Suppressor macrophage treated with lipopolysaccharide for 4 hours (primary cell): ENCODE results near the gene GRM8.

ENCODE experiments used
- DNase-seq: peaks from one replicate; pipeline ENCODE4 v3.0.0-alpha.2; 2020

Gene GRM8

DNA sequence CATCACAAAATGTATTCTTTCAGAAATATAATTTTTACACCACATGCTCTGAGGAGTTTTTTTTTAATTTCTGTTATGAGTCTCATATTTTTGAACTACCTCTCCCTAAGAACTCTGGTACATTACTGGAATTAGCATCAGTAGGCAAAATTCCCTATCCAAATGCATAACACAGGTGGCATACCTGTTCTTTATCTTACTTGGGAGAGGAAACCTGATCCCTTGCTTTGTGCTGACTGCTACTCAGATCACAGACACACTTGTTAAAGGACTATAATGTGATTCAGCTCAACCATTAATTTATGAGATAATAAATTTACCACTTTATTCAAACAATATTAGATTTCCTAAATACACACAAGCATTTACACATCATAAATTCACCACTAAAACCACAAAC lies 617.2 kb downstream of the GRM8 start:
- DNase-seq: no peak

DNA sequence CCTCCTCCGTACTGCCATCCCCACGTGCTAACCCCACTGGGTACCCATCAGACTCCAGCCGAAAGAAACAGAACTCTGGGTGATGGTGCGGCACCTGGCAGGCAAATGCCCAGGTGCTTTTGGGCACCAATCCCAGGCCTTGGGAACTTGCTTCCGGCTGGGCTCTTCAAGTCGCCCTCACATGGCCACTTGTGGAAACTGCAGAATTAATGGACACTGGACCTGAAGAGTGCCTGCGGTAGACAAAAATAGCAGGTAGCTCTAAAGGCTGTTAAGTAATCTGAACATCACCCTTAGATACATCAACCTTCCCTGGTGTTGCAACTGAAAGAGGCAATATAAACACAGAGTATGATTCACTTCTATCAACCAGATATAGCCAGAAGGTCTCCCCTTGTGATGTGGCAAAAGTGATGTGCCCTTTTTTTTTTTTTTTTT lies 644.4 kb downstream of the GRM8 start:
- peak; percentile 1 for DNase-seq

GRCh38 chr7:126606331-126606730 lies 646.4 kb downstream of the GRM8 start:
- no peak for DNase-seq

DNA sequence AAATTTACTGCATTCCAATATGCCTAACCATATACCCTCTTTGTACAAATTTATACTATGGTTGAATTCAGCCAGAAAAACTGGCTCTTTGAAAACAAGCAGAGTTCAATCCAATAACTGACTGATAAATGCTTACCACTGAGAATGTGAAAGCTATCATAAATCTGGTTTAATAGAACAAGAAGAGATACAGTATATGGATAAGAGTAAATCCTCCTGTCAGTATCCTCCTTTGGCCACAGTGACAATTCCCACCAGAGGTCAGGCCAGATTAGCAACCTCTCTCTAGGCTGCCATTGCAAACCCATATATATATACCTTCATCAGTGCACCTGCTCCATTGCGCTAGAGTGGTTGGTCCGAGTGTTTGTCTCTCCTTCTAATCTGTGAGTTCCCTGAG lies 647.2 kb downstream of the GRM8 start:
- DNase-seq: no peak

- no peak for DNase-seq
Measured at GRCh38 chr7:126605056-126605455, 647.7 kb downstream of the GRM8 start.

GRCh38 chr7:126589068-126589684 lies 663.6 kb downstream of the GRM8 start:
- DNase-seq: no peak

DNA sequence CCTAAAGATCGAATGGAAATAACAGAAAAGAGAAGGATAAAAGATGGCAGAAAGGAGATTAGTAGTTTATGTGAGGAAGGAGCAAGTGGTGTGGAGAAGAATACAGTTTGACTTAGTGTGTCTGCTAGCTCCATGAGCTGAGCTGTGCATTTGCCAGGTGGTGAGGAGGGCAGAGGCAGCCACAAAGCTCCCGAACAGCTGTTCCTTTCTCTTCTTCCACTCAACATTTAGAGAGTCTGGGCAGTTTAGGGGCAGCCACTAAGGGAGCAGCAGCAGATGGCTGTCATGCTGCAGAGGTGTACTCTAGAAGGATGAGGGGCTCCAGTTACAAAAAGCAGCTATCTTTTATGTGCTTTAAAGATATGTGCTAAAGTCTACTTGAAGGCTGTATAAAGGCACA lies 674.4 kb downstream of the GRM8 start:
- no peak for DNase-seq

DNA sequence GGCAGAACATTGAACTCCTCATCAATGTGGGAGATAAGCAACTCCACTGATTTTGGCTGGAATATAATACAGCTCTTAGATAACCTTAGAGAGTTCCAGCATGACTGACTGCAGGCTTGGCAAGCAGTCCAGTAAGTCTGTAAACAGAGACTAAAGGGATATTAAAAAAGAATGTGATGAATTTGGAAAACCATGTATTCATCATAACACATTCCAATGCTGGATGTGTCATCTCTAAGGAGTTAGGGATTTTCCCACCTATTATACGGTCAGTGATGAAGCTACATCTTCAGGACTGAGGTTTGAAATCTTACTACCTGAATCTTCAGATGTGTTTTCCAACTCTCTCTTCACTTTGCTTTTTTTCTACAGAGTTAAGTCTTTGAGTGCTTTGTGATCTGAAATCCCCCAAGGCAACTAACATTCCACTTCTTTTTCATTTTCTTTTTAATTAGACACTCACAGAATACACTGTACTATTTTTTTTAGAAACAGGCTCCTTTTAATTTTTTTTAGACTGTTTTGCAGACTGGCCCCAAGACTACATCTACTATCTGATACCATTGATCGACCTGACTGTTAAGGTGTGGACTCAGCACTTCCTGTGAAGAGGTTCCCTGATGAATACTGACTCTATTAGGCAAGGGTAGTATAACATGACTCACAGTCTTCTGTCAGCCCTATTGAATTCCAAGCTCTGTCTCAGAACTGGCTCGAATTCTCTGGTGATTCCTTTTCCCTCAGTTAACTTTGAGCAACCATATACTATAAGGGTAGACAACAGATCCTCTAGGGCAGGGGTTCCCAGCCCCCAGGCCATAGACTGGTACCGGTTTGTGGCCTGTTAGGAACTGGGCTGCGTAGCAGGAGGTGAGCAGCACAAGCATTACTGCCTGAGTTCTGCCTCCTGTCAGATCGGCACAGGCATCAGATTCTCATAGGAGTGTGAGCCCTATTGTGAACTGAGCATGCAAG lies 678.2 kb downstream of the GRM8 start:
- no peak for DNase-seq

- DNase-seq: no peak
Measured at GRCh38 chr7:126570845-126571244, 681.9 kb downstream of the GRM8 start.

- no peak for DNase-seq
Measured at GRCh38 chr7:126569402-126569801, 683.3 kb downstream of the GRM8 start.

GRCh38 chr7:126557271-126557670 lies 695.5 kb downstream of the GRM8 start:
- DNase-seq: no peak

- no peak for DNase-seq
Measured at GRCh38 chr7:126541406-126541805, 711.3 kb downstream of the GRM8 start.

- DNase-seq: no peak
Measured at GRCh38 chr7:126535176-126535575, 717.6 kb downstream of the GRM8 start.

- no peak for DNase-seq
Measured at GRCh38 chr7:126533715-126534114, 719.0 kb downstream of the GRM8 start.

GRCh38 chr7:126529833-126530232 lies 722.9 kb downstream of the GRM8 start:
- no peak for DNase-seq

DNA sequence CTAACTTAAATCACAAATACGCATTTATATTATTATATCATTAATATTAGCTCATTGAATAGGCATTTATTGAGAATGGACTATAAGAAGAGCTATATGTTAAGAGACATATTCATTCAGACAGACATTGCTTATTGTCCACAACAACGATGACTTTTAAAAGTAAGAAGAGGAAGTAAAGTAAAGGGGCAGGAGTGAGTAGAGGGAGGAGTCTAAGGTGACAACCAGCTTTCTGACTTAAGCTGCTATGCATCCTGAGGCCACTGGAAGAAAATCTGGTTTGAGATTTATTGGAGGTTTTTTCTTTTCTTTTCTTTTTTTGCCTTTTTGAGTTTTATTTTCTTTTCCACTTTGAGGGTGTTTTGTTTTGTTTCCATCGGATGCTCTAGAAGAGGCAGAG lies 723.5 kb downstream of the GRM8 start:
- DNase-seq: no peak

DNA sequence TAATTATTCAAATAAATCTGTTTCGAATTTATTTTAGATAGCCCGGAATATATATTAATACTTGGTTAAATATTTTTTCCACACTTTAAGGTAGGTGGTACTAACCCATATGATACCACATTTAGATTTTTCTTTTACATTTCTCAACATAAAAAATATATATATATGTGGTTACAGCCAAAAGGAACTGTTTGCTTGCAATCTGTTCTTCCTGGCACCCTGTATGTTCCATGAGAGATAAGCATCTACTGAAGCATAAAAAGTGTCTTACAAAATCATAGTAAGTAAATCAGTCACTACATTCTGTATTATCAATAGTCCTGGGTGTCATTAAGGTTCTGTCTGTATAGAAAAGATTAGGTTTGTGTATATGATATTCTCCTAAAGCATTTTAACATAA lies 726.8 kb downstream of the GRM8 start:
- no peak for DNase-seq

DNA sequence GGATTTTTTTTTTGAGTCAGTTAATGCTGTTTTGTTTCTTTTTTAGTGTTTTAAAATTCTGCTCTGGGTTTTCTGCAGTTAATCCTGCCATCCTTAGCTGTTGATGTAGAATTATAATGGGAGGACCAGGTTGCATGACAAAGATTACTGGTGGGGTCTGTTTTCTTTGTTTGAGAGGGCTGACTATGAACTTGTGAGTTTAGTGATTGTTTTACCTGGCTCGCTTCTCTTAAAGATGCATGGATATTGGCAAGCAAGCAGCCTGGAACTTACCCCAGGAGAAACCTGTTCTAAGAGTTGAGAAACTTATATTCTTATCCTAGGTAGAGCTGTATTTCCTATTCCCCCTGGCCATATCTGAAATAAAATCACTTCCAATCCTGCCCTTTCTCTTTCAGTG lies 727.8 kb downstream of the GRM8 start:
- DNase-seq: no peak

GRCh38 chr7:126511046-126511445 lies 741.7 kb downstream of the GRM8 start:
- DNase-seq: no peak

DNA sequence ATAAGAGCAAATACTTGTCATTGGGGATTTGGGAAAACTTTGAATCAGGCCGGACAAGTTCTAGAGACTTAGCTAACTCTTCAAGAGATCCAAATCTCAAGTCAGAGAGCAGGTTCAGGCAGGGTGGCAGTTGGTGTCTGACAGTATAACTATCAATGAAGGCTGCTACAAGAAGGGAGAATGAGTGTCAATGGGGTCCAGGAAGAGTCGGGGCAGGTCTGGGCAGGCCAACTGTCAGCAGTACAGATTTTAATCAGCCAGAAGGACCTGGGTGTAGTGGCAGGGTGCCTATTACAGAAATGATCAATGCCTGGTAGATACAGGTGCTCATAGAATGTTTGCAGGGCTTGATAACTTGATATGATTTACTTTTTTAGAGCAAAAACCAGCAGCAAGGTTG lies 751.1 kb downstream of the GRM8 start:
- DNase-seq: no peak

DNA sequence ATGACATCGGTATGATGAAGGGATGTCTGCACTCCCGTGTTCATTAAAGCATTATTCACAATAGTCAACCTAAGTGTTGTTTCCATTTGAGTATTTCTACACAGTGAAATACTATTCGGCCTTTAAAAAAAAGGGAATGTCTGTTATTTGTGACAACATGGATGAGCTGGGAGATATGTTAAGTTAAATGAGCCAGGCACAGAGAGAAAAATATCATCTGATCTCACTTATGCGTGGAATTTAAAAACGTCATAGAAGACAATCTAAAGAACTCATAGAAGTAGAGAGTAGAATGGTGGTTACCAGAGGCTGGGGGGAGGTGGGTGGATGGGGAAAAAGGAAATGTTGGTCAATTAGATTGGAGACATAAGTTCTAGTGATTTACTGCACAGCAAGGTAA lies 753.3 kb downstream of the GRM8 start:
- no peak for DNase-seq

GRCh38 chr7:126495733-126496132 lies 757.0 kb downstream of the GRM8 start:
- no peak for DNase-seq

- no peak for DNase-seq
Measured at GRCh38 chr7:126495001-126495400, 757.7 kb downstream of the GRM8 start.

DNA sequence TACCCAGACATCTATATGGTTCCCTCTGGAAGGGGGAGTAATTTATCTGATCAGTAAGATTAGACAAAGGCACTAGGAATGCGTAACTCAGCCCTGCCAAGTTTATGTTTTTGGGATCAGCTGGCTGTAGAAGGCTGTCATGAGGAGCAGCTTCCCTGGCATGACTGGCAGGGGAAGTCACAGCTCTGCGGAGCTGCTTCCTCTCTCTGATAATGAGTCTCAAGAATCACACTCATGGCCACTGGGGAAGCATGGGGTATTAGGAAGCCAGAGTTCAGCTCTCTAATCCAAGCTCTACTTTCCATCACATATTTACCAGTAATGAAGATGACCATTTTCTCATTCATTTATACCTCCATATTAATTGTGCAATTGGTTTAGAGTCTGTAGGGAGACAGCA lies 758.9 kb downstream of the GRM8 start:
- DNase-seq: no peak
